K562 (cell line): Measurements from ENCODE around the gene MACROD2.

Source experiments
- HIVEP1 ChIP-seq: fragments of 250-450 bp; sonication (Bioruptor Pico); IDR thresholded peaks from 2 replicates; pipeline ENCODE4 v1.4.0; 2020; ENCODE audit warnings: mild to moderate bottlenecking
- TF ChIP-seq, protein P1 (sequence below), 3 experiments: fragments of 200-800 bp in 1 of 3; fragments of 250-450 bp in 1 of 3; fragments of 450-650 bp in 1 of 3; sonication (Bioruptor Pico) in 1 of 3; sonication (Bioruptor generic) in 1 of 3; formaldehyde crosslinking in 1 of 3; IDR thresholded peaks; 2 replicates each; pipeline versions ENCODE4 v1.6.1 to v1.8.0; 2016 to 2022; ENCODE audit warnings: mild to moderate bottlenecking in 2 of 3, missing genetic modification characterization in 2 of 3, missing compliant biosample characterization in 1 of 3, moderate library complexity in 1 of 3

- TF ChIP-seq, protein P1, sequence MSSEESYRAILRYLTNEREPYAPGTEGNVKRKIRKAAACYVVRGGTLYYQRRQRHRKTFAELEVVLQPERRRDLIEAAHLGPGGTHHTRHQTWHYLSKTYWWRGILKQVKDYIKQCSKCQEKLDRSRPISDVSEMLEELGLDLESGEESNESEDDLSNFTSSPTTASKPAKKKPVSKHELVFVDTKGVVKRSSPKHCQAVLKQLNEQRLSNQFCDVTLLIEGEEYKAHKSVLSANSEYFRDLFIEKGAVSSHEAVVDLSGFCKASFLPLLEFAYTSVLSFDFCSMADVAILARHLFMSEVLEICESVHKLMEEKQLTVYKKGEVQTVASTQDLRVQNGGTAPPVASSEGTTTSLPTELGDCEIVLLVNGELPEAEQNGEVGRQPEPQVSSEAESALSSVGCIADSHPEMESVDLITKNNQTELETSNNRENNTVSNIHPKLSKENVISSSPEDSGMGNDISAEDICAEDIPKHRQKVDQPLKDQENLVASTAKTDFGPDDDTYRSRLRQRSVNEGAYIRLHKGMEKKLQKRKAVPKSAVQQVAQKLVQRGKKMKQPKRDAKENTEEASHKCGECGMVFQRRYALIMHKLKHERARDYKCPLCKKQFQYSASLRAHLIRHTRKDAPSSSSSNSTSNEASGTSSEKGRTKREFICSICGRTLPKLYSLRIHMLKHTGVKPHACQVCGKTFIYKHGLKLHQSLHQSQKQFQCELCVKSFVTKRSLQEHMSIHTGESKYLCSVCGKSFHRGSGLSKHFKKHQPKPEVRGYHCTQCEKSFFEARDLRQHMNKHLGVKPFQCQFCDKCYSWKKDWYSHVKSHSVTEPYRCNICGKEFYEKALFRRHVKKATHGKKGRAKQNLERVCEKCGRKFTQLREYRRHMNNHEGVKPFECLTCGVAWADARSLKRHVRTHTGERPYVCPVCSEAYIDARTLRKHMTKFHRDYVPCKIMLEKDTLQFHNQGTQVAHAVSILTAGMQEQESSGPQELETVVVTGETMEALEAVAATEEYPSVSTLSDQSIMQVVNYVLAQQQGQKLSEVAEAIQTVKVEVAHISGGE (CRISPR knock-in tag; IDR thresholded peaks at IDR 0.05): no peak
- no peak for TF ChIP-seq HIVEP1 (CRISPR knock-in tag)
Observed at GRCh38 chr20:15860850-15861249, 1865.5 kb downstream of the MACROD2 start.
